Measurements from ENCODE around the gene BRPF3.

DNA sequence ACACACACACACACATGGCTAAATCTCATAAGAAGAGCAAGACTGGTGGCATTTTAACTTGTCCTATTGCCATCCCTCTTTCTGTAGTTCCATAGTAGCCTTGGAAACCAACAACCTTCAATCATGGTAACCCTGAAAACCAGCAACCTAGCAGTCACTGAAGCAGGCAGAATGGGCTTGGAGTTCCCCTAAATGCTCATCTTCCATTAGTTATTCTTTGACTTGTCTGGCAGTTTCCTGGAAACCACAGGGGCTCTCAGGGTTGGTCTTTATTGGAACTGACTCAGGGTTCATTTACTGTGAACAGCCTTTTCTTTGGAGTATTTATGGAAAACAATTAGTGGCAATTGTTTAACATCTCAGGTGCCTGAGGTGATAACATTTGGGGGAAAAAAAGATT is 19.4 kb upstream of the BRPF3 start:
- TF ChIP-seq, protein P1, sequence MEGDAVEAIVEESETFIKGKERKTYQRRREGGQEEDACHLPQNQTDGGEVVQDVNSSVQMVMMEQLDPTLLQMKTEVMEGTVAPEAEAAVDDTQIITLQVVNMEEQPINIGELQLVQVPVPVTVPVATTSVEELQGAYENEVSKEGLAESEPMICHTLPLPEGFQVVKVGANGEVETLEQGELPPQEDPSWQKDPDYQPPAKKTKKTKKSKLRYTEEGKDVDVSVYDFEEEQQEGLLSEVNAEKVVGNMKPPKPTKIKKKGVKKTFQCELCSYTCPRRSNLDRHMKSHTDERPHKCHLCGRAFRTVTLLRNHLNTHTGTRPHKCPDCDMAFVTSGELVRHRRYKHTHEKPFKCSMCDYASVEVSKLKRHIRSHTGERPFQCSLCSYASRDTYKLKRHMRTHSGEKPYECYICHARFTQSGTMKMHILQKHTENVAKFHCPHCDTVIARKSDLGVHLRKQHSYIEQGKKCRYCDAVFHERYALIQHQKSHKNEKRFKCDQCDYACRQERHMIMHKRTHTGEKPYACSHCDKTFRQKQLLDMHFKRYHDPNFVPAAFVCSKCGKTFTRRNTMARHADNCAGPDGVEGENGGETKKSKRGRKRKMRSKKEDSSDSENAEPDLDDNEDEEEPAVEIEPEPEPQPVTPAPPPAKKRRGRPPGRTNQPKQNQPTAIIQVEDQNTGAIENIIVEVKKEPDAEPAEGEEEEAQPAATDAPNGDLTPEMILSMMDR (IDR thresholded peaks at IDR 0.05), result no peak
- TF ChIP-seq POLR2A (IDR thresholded peaks at IDR 0.05), result no peak
